Spleen (tissue), 7 donors: ENCODE measurements around the gene IL21R.

Source experiments
- POLR2A ChIP-seq, 3 donors: fragments of 450-650 bp; IDR thresholded peaks; one replicate each; pipeline ENCODE4 v1.5.1; 2017; ENCODE audit warnings: antibody characterized with exemption in 3 of 3, mild to moderate bottlenecking in 1 of 3
- POLR2AphosphoS5 ChIP-seq, 3 donors: sonication (generic); formaldehyde crosslinking; IDR thresholded peaks; one replicate each; pipeline ENCODE4 v1.5.1; 2017; ENCODE audit warnings: antibody characterized with exemption in 3 of 3
- TF ChIP-seq, protein P1 (sequence below), 11 experiments: fragments of 200-600 bp in 7 of 11; fragments of 450-650 bp in 4 of 11; sonication (generic) in 4 of 11; IDR thresholded peaks in 8 of 11; conservative IDR thresholded peaks in 3 of 11; 1 replicate in 7 of 11; 2 replicates in 4 of 11; pipeline versions ENCODE4 v1.4.0 to v1.8.0; 2016 to 2021; ENCODE audit warnings: antibody characterized with exemption in 11 of 11, inconsistent platforms in 4 of 11, mild to moderate bottlenecking in 1 of 11
- donor health status: DM: no; HTN: no; CAD: no; lungs with moderate emphysema.
- donor health status: DM: no; HTN: no; CAD: no.
- donor health status: DM: no; HTN: no; CAD: no.

DNA sequence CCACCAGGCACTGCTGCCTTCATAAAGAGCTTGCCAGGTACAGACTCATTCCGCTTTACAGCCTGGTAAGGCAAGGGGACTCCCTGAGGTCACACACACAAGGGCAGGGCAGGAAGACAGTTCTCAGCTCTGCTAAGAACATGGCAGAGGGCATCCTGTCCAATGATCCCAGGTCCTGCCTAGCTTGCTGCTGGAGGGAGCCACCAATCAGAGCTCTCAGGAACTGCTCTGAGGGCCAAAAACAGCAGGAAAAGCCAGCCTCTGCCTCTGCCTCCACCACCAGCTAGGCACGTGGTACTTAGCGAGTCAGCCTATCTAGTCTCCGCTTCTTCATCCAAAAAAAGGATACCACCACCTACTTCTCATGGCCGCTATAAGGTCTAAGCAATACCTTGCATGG is 81.7 kb downstream of the IL21R start:
- TF ChIP-seq POLR2A (IDR thresholded peaks at IDR 0.05) (no peak), POLR2AphosphoS5 (IDR thresholded peaks at IDR 0.05) (peak in 2 of 3 donors; percentile 27 to 48)
- TF ChIP-seq, protein P1, sequence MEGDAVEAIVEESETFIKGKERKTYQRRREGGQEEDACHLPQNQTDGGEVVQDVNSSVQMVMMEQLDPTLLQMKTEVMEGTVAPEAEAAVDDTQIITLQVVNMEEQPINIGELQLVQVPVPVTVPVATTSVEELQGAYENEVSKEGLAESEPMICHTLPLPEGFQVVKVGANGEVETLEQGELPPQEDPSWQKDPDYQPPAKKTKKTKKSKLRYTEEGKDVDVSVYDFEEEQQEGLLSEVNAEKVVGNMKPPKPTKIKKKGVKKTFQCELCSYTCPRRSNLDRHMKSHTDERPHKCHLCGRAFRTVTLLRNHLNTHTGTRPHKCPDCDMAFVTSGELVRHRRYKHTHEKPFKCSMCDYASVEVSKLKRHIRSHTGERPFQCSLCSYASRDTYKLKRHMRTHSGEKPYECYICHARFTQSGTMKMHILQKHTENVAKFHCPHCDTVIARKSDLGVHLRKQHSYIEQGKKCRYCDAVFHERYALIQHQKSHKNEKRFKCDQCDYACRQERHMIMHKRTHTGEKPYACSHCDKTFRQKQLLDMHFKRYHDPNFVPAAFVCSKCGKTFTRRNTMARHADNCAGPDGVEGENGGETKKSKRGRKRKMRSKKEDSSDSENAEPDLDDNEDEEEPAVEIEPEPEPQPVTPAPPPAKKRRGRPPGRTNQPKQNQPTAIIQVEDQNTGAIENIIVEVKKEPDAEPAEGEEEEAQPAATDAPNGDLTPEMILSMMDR (IDR thresholded peaks at IDR 0.05 in 8 of 11, conservative IDR thresholded peaks at IDR 0.05 in 3 of 11): no peak
